HG03457 (cell line): ENCODE results near the gene POLR3G.

Experiments
- ATAC-seq: cut with Tn5 transposase; IDR thresholded peaks from one replicate; pipeline ENCODE4 v1.9.1; 2021; ENCODE audit warnings: moderate number of reproducible peaks; ENCODE audit not compliant: unreplicated experiment

POLR3G gene

DNA sequence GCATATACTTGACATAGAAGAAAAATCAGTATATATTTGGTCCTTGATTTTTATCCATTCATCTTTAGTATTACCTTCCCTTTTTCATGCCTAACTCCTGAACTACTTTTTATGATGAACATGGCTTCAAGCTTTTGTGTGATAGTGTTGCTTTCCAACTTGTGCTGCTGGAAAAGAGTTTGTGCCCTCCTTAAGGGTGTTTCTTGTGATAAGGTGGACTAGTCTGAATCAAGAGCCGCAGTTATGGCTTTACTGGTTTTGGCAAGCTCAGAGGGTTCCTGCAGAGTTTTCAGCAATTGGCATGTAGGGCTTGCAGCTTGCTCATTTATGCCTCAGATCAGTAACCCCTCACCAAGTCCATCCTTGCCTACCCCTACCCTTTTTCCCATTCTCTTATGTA lies 20.5 kb downstream of the POLR3G start:
- no peak for ATAC-seq

DNA sequence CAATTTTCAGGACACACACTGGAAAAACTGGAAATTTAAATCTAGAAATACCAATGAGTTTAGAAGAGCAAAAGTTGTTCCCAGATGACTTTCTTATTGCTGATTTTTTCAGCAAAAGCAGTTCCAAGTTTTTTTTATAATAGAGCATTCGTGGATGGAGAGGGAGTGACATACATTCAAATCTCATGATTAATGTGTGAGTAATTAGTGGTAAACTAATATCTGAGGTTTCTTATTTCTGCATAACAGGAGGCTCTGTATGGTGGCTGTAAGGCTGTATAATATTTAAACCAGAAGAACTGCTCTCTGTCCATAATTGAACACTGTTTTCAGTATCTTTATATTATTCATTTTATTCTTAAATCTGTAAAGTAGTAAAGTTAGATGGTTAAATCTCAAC lies 28.9 kb downstream of the POLR3G start:
- no peak for ATAC-seq

DNA sequence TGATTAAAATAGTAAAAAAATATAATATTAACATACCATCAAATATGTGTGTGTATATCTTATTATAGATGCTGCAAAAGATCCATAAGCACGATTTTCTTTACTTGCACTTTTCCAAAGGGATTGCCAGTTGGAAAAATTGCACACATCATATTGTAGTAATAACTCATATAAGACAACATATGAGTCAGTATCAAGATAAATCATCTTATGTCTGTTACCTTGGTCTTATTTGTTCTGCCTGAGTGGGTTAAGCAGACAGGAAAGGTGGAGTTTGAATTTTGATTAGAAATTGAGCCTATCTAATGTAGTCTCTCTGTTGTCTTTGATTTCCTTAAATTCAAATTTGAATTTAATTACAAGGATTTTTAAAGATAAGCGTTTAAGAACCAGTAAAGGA lies 30.1 kb downstream of the POLR3G start:
- ATAC-seq: no peak

DNA sequence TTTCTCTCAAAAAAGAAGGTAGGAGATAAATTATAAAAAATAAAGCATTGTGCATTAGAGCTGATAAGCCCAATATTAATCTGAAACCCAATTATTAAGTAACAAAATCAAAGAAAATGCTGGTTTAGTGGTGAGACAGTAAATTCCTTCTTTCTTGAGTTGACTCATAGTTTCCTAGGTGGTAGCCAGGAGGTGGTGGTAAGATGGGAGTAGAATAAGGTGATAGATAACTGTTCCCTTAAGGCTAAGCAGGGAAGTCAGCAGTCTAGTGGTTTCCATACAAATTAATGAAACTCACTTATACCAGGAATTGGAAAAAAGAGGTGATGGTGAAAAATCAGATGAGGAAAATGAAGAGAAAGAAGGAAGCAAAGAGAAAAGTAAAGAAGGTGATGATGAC lies 31.6 kb downstream of the POLR3G start:
- ATAC-seq: no peak

DNA sequence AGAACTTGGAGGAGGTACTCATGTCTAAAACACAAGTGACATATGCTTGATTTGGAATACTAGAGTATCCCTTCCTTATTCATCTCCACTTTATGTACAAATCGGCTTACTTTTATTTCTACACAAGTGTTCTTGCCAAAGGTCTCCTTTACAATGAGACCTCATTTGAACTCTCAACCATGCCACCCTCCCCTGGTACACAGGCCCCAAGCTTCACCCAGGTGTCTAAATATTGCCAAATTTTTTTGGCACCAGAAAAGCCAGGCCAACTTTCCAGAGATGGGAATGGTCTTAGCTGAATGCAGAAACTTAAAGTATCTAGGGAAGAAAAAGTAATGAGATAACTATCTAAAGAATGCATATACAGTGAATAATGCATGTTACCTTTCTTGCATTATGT lies 35.8 kb downstream of the POLR3G start:
- ATAC-seq: no peak

DNA sequence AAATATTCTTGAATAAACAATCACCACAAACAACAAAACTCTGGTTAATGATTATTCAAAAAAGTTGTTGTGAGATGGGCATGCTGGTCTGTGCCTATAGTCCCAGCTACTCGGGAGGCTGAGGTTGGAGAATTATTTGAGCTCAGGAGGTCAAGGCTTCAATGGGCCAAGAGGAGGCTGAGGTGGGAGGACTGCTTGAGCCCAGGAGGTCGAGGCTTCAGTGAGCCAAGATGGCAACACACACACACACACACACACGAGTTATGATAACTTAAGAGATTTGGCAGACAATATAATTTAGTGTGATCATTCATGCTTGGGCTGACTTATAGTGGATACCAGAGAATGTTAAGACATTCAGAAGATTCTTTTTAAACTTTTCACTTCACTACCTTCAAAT lies 39.9 kb downstream of the POLR3G start:
- no peak for ATAC-seq

DNA sequence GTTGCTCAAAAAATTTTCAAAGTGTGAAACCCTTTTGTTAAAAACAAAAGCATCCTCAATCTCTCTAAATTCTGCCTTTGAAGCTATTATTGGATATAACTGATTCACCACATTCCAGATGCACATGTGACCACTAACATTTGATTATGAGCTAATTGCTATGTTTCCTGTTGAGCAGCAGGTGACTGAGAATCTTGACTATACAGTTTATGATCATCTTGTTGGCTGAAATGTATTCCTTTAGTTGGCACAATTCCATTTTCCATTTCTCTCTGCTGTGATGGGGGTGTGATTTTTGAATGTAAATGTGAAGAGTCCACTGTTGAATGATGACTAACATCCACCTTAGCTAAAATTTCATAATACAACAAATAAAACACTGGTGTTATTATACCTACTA lies 44.0 kb downstream of the POLR3G start:
- ATAC-seq: no peak

DNA sequence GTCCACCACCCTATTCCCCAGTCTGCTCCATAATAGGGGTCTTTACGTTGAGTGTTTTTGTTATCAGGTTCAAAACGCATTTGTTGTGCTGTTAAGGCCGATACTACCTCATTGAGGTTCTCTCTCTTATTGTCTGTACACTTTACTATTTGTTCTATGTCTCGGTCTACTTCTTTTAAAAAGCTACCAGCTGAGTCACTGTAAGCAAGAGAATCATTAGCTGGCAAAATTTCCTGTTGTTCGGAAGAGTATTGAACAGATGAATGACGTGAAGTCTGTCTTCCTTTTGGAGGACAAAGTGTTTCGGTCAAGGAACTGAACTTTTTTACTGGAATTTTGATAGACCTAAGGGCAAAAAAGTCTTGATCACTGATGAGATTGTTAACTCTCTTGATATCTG lies 44.4 kb downstream of the POLR3G start:
- ATAC-seq: no peak

DNA sequence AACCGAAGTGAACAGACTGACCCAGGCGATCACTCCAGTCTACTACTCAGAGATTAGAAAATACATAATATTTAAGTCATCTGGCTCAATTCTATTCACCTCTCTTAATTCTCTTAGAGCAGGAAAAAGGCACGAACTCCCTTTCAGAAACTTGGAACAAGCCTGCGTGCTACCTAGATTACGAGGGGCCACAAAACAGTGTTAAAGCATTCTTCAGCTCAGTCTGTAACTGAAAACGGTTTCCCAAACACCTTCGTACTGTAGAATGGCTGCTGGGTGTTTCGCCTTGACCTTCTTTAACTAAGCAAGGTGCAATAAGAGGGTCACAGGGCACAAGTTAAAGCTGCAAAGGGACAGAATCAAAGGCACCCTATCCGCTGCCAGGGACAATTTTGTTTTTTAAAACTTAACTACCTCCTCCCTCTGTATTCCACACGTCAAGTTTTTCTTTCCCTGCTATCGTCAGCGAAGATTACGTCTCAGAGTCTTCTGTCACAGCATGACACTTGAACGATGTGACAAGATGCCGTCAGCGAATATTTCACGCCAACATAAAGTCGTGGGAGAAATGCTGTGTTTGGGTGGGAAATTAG lies 54.0 kb downstream of the POLR3G start:
- peak; percentile 1 for ATAC-seq

DNA sequence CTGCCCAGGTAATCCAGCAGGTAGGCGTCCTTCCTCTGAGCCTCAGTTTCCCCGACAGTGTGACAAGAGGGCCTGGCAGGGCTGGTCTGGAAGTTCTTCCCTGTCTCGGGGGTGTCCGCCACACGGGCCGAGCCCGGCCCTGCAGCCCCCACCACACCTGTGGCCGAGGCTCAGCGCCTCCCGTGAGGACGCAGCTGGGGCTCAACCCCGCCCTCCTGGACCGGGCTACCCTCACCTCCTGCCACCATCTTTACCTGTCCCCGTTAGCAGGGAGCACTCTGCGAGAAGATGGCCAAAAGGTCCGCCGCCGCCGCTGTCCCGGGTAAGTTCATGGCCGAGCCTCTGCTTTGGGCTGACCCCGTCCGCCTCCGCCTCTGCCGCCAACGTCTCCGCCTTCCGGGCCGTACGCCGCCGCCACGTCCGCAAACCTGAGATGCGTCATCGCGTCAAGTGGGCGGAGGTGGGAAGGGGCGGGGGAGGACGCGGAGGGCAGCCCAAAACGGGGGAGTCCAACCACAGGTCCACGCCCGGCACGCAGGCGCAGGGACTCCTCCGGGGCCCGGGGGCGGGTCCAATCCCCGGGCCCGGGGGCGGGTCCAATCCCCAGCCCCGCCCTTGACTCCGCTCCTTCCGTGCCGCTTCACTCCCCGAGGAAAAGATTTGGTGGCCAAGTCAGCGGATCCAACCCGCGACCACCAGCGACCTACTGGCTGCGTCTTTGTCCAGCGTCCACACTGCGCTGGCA lies 54.7 kb downstream of the POLR3G start, which contains the start of gene LYSMD3:
Gene LYSMD3 (minus strand): TSS at position 391 of the 745 bp plus-strand sequence. CDS start 4,295 bp downstream, outside the sequence.
- ATAC-seq: peak; percentile 85

DNA sequence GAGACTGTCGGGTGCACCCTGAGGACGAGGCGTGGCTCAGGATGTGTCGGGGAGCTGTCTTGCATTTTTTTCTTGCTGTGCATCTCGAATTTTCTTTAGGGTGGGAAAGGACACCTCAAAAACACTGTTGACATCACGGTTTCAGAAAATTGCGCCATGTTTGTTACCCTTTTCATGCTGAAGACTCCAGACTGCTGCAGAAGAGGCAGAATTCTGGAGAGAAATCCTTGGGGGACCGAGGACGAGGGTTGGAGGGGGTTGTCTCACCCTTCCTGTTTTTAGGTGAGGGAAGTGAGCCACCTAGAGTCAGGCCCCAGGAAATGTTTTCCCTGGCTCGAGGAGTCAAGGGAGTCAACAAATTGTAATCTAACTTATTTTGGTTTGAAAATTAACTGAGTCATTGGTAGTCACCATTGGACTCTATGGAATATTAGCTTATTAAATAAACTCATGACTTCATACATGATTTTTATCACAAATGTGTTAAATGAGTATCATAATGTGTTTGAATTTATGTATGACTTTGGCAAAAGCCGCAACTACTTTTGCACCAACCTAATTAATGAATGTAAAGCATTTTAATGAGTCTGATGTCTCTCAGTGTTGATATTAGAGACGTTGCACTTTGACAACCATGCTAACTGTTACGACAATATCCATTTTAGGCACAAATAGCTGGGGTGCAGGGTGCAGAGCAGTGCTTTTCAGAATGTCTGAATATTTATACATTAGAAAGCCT lies 55.4 kb downstream of the POLR3G start:
- ATAC-seq: peak; percentile 47

DNA sequence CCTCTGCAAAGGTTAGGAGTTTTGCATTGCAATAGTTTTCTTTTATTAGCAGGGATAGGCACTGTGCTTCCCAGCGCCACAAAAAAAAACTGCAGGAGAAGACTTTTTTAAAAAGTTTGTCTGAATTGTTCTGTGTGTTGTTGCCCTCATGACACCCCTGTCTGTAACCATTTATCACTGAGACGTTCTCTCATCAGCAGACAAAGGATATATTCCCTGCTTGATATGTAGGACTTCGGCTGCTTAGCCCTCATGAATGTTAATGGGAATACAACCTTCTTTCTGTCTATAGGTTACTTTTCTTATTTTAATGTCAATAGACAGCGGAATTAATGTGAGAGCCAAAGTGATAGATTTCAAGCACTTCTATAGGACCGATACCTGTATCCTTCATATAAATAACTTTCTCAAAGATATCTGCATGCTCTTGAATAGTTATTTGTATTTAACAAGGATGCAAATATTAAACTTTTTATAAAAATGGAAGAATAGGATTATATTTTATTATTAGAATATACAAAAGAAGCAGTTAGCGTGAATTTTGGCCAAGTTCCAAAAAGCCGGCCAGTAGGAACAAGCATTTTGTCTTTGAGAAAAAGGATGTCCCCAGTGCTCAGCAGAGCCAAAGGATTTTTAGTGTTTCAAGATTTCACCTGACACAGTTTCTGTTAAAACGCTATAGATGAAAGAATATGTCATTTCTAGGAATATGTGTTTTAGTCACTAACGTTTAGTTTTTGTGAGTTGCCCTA lies 56.2 kb downstream of the POLR3G start:
- ATAC-seq: no peak

DNA sequence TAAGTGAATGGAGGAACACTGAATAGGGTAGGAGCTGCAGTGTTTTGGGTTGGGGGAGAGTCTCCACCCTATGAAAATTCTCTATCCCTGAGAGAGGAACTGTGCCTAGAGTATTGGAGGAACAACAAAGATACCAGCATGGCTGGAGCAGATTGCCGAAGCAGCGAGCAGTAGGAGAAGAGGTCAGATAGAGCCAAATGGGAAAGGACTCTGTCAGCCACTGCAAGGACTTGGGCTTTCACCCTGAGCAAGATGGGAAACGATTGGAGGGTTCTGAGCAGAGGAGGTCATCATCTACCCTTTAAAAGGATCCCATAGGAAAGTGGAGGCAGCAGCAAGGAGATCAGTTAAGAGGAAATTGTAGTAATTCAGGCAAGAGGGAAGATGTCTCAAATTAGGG lies 59.1 kb downstream of the POLR3G start:
- no peak for ATAC-seq

DNA sequence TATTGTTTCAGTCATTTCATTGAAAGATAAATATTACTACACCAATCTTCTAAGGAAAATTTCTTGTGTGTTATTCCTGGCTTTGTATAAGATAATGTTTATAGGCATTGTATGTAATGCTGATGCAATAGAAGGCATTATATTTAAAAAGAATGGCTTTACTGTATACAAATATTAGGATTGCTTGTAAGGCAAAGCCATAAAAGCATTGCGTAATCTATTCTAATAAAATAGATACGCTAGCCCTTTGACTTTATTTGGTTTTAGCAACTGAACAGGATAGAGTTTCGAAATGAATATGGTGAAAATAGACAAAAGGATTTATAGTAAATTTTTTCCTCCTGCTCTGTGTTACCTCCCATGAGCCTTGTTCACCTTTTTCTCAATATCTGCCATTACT lies 60.3 kb downstream of the POLR3G start:
- no peak for ATAC-seq

DNA sequence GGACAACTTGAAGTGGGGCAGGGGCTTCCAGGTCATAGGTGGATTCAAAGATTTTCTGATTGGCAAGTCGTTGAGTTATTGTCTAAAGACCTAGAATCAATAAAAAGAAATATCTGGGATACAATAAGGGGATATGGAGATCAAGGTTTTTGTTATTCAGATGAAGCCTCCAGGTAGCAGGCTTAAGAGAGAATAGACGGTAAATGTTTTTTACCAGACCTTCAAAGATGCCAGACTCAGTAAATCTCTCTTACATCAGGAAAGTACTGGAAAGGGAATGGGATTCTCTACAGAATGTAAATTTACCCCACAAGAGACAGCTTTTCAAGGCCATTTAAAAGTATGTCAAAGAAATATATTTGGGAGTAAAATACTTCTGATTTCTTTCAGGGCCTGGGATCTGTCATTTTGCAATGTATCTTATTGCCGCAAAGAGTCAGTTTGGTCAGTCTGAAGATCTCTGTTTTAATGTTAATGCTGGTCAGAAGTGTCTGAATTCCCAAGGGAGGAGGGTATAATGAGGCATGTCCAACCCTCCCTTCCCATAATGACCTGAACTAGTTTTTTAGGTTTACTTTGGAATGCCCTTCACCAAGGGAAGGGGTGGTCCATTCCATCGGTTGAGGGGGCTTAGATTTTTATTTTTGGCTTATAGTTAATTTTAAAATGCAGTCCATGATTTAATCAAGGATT lies 68.3 kb downstream of the POLR3G start:
- no peak for ATAC-seq

DNA sequence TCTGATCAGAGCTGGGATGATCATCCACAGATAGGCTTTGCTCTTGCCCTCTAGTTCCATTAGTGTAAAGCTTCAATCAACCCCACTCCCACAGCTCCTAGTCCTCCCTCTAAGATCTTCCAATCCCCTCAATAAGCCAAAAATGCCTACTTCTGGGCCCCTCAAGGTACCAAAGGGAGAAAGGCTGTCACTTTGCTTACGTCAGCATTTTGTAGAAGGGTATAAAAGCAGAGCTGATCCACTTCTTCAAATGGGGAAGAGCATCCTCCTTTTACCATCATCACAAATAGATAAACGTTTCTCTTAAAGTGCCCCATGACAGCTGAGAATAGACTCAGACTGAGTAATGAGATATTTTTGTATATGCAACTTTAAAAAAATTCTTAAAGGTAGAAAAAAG lies 70.8 kb downstream of the POLR3G start:
- no peak for ATAC-seq

DNA sequence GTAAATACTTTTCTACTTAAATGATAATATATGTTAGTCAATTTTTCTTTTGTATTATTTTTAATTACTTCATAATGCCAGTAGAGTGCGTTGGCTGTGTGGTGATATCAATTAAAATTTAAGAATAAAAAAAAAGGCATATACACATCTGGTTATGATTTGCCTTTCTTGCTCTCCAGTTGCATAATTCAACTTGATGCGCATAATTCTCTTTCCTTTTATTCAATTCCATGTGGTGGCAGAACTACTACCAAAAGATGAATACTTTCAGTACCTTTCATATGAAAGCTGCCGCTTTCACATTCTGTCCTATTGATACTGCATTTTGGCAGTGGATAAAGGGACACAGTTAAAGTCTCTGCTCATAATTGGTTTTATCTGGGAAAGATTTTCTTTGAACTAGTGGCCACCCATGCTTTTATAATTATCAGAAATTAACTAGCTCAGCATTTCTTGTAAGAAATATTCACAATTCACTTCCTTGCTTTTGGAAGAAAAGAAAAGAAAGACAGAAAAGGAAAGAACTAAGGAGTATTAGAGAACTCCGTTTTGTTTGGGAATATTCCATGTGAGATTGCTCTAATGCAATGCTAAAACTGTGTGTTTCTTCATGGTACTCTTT lies 71.7 kb downstream of the POLR3G start:
- no peak for ATAC-seq

DNA sequence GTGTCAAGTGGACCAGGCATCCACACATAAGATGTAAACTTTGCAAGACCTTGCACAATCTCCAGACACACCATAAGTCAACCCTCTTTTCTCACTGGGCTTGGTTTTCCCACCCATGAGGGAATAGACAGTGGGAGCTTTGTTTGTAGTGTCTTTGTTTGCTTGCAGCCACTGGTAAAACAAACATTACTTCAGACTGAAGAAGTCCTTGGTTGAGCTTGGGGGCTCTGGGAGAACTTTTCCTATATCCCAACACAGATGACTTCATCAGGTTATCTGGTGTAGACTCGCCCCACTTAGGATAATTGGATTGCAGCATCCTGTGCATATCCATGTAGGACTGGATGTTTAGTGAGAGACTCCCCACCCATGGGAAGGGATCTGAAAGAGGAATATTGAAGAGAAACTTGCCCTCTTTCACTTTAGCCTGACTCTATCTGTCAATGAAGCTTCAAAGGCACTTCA lies 72.4 kb downstream of the POLR3G start:
- no peak for ATAC-seq

DNA sequence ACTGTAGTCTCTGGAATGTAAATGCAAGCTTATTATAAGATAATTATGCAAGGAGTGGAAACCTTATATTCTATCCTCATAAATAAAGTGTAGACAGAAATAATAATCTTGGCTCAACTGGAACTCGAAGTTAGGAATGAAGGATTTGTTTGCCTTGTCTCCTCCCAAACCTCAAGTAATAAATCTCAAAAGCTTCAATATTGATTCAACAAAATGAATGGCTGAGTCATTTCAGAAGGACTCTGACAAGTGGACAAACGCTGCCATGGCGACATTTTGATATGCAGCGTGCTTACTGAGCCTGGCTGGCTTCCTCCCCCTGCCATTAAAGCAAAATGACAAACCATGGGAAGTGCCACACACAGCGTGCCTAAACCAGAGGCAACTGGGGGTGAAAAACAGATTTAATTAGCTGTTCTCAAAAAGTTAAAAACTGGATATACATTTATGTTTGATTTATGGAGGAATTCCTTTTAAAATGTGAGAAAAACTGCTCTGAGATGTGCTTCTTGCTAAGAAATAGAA lies 73.5 kb downstream of the POLR3G start:
- ATAC-seq: no peak

DNA sequence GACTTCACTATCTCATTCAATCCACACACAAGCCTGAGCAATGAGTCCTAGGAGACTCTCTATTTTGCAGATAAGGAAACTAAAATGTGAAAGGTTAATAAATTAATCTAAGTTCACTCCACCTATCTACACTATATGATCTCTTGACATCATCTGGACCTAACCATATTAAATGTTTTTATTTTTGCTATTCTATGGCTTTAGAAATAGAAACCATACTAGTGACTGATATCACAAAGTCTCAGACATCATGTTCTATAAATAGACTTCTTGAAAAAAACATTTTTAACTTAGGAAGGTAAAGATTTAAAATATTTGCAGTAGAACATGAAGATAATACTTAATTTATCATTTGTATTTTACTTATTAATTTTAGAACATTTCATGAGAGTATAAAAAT lies 74.6 kb downstream of the POLR3G start:
- no peak for ATAC-seq
